ENCODE results near the gene KRT17. TPM values are rescaled to one million over a fixed set of nuclear protein-coding genes. Genes with fewer than 3 reads are reported as not detected.
"Not testable (repeated sequence)": the region's sequence is repeated elsewhere in the genome, so short reads cannot be mapped to it uniquely, and the experiment has no call there.

The KRT17 gene
- total and polyA plus RNA-seq, 12 donors, result 0.39 to 1.3 (median 0.55) TPM; not detected in 7

DNA sequence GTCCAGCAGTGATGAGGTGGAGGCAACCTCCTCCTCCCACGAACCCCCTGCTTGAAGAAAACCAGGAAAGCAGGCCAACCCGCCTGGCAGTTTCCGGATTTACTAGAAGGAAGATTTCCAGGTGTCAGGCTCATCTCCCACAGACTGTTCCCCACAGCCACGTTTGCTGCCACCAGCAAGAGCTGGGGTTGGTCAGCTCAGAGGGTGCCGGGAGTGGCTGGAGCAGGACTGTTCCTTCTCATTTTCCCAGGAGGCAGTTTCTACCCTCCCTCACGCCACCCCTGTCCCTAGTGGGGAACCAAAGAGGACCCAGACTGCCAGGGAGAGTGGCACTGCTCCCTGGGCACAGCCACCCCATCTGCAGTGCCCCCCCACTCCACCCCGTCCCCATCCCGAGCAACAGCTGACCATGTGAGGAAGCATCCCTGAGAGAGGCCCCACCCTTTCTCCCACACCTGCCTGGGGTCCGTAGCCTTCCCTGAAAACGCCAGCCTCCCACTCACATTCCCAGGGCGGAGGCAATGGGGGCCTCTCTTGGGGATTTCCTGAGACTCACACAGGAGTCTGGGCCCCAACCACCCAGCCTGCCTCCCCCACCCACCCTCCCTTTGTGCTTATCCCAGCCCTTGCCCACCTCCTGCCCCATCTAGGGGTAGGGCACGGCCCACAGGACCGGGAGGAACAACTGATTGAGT is 5.9 kb downstream of the KRT17 start:
- H3K36me3 ChIP-seq (replicated peaks in 1 of 2), result no peaks in the 10 kb centered on the region
- DNase-seq, result no peak
- intact Hi-C loops (cut with DNase I), result no loop called here
- WGBS, 4 donors, result 60 to 87% (median 75%) methylated on average over 4 to 13 of the region's 13 CpGs
- TF ChIP-seq CTCF (IDR thresholded peaks at IDR 0.05) (no peak), POLR2A (IDR thresholded peaks at IDR 0.05) (no peak)
- H3K4me1 ChIP-seq (replicated peaks in 1 of 2), result no peaks in the 10 kb centered on the region
- no peak overlapping the region for H3K27ac ChIP-seq
- H3K4me3 ChIP-seq, result no peak overlapping the region
- H3K9me3 ChIP-seq (replicated peaks in 1 of 3), result no peaks in the 10 kb centered on the region
- H3K27me3 ChIP-seq, result no peaks in the 10 kb centered on the region

GRCh38 chr17:41617698-41618097 is 6.7 kb downstream of the KRT17 start:
- no peak overlapping the region for H3K4me3 ChIP-seq
- no peaks in the 10 kb centered on the region for H3K9me3 ChIP-seq (replicated peaks in 1 of 3)
- intact Hi-C loops (cut with DNase I), result no loop called here
- no peak for TF ChIP-seq POLR2A (IDR thresholded peaks at IDR 0.05)
- DNase-seq, result no peak
- no peaks in the 10 kb centered on the region for H3K36me3 ChIP-seq (replicated peaks in 1 of 2)
- no peaks in the 10 kb centered on the region for H3K27me3 ChIP-seq
- 65 to 73% (median 70%) methylated on average over 6 to 11 of the region's 11 CpGs for WGBS, 4 donors
- H3K4me1 ChIP-seq (replicated peaks in 1 of 2), result no peaks in the 10 kb centered on the region
- no peak overlapping the region for H3K27ac ChIP-seq

- no peak for DNase-seq
- Histone ChIP-seq H3K4me3 (no peak overlapping the region), H3K36me3 (replicated peaks in 1 of 2) (no peaks in the 10 kb centered on the region), H3K27ac (no peak overlapping the region), H3K27me3 (no peaks in the 10 kb centered on the region), H3K4me1 (replicated peaks in 1 of 2) (no peaks in the 10 kb centered on the region), H3K9me3 (replicated peaks in 1 of 3) (no peaks in the 10 kb centered on the region)
- TF ChIP-seq CTCF (IDR thresholded peaks at IDR 0.05) (no peak), POLR2A (IDR thresholded peaks at IDR 0.05) (no peak)
- intact Hi-C loops (cut with DNase I), result no loop called here
- WGBS, 4 donors, result 67 to 88% (median 72%) methylated on average over 2 to 3 of the region's 3 CpGs; no CpG with 5 or more reads in 1 of the 4 donors
These were observed 7.2 kb downstream of the KRT17 start for GRCh38 chr17:41617136-41617535.

GRCh38 chr17:41616486-41616885 is 7.9 kb downstream of the KRT17 start:
- H3K4me3 ChIP-seq; H3K36me3 ChIP-seq (replicated peaks in 1 of 2); H3K4me1 ChIP-seq (replicated peaks in 1 of 2); H3K27me3 ChIP-seq; H3K9me3 ChIP-seq (replicated peaks in 1 of 3); DNase-seq; intact Hi-C loops (cut with DNase I); H3K27ac ChIP-seq: not testable (repeated sequence)
- 62 to 89% (median 73%) methylated on average over 3 to 4 of the region's 4 CpGs for WGBS, 4 donors

- intact Hi-C loops (cut with DNase I), result no loop called here
- Histone ChIP-seq H3K4me3 (no peak overlapping the region), H3K4me1 (replicated peaks in 1 of 2) (no peaks in the 10 kb centered on the region), H3K36me3 (replicated peaks in 1 of 2) (no peaks in the 10 kb centered on the region), H3K27me3 (no peaks in the 10 kb centered on the region), H3K9me3 (replicated peaks in 1 of 3) (no peaks in the 10 kb centered on the region), H3K27ac (no peak overlapping the region)
- no peak for TF ChIP-seq CTCF (IDR thresholded peaks at IDR 0.05)
- TF ChIP-seq POLR2A (IDR thresholded peaks at IDR 0.05), result no peak
- no peak for DNase-seq
- WGBS, 4 donors, result 39 to 80% (median 62%) methylated on average over 1 to 7 of the region's 7 CpGs
These were observed 8.9 kb downstream of the KRT17 start for GRCh38 chr17:41615454-41615853.

GRCh38 chr17:41614767-41615166 is 9.6 kb downstream of the KRT17 start:
- DNase-seq; H3K4me3 ChIP-seq; H3K4me1 ChIP-seq (replicated peaks in 1 of 2); H3K36me3 ChIP-seq (replicated peaks in 1 of 2); H3K27me3 ChIP-seq; H3K27ac ChIP-seq; intact Hi-C loops (cut with DNase I); H3K9me3 ChIP-seq (replicated peaks in 1 of 3): not testable (repeated sequence)
- 56 to 63% (median 59%) methylated on average over 7 to 9 of the region's 9 CpGs for WGBS, 4 donors

Measured in adrenal gland (tissue), 12 donors.